HPDE6-E6E7 (cell line): ENCODE results near the gene ANKRD29.
"Not testable (repeated sequence)": the region's sequence is repeated elsewhere in the genome, so short reads cannot be mapped to it uniquely, and the experiment has no call there.

Source experiments
- DNase-seq: peaks from one replicate; pipeline ENCODE4 v3.0.0; 2011; ENCODE audit warnings: missing footprints; ENCODE audit errors: extremely low spot score

ANKRD29 gene

DNA sequence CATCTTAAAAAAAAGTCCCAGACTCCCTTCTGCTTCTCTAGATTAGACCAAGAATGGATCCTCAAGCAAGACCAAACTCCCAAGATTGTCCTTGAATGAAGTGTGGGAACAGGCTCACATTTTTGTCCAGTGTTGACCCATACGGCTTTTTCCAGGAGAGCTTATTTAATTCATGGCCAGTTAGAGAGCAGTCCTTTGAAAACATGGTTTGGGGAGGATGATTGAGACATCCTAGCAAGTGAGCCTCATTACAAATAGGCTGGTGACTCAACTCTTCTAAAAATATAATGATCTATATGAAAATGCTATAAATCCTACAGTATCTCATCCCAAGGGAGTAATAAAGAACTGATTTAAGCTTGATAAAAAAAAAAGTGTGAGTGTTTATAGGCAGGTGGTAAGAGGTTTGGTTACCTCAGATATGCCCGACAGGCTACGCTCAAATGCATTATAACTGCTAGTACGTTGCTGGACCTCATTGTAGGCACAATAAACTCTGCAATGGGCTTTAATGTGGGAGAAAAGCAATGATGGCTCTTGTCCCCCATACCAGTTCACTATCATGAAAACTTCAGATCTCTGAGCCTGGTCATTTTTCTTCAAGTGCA lies 17.0 kb downstream of the ANKRD29 start:
- DNase-seq, result no peak

DNA sequence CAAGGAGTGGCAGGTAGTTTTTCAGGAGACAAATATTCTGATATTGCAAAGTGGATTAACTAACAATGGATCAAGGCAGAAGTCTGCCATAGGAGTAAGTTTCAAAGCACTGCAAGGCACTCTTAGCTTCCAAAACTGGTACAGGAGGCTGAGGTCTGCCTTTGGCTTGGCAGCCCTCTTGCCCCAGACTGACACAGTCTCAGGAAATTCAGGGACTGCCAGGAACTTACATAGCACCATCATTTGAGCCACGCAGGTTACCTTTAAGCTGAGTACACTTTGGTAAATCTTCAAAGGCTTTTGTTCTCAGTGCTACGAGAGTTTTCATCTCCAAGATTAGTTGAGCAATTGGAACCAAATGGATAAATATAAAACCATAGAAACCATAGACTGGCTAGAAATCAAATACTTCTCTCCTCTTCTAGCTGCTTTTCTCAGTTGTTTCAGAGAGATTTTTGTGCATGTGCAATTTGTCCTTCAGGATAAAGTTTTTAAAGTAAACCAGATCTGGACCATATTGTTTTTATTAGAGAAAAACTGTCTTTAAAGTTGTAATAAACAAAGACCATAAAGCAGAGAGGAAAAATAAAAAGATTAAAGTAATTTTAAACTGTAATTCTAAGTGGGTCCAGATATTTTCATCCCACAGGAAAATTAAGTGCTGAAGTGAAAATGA lies 18.8 kb downstream of the ANKRD29 start:
- DNase-seq, result no peak

DNA sequence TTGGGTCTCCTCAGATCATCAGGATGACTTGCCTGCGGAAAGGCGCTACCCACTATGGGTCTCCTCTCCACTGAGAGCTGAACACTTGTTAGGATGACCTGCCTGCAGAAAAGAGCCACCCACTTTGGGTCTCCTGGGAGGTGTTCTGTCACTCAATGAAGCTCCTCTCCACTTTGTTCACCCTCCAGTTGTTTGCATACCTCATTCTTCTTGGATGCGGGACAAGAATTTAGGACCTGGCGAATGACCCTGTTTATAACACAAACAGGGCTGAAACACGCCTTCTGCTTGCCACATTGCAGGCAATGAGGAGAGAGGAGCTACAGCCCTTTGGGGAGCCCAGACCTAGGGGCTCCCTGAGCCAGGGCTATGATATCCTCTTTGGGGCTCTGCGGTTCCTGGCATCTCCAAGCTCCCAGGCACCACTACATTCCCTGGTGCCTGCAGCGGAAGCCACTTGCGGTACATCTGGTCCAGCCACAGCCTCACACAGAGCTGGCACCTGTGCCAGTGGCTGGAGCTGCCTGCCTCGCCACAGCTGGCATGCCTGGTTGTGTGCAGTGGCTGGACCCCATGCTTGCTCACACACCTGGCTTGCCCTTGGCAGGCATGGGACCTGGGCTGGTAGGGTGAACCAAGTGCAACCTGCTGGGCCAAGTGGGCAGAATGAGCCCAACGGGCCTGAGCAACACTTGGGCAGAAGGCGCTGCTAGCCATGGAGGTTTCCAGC lies 20.6 kb downstream of the ANKRD29 start:
- no peak for DNase-seq

DNA sequence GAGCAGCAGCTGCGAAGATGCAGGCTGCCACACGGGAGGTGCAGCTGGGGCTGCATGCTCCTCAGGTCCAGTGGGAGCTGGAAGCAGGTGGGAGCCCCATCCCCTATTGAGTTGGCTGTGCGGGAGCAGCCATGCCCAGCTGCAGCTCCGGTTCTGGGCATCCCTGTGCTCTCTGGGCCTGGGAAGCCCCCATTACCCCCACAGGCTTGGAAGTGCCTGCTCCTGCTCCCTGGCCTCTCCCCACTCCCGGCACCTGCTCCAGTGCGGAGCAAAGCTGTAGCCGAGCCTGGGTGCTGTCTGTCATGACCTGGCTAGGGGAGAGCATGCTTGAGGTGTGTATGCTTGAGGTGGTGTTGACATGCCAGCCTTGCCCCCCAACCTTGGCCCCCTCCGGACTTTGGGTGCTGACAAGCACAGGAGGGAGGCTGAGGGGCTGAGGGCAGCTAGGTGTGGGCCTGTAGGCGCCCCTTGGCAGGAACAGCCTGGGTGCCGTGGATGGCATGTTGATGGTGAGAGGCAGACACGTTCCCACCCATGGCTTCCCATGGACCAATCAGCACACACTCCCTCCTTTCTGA lies 21.5 kb downstream of the ANKRD29 start:
- no peak for DNase-seq

DNA sequence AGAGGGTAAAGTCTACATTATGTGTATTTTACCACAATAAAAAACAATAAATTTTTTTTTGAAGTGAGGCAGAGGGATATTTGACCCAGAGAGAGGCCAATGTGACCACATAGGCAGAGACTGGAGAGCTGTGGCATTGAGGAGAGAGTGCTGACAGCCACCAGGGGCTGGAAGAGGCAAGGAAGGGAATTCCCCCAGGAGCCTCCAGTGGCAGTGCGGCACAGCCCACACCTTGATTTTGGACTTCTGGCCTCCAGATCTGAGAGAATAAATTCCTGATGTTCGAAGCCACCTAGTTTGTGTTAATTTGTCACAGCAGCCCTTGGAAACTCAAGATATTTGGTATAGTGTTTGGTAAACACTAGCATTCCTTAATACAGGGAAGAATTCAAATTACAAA lies 22.7 kb downstream of the ANKRD29 start:
- no peak for DNase-seq

DNA sequence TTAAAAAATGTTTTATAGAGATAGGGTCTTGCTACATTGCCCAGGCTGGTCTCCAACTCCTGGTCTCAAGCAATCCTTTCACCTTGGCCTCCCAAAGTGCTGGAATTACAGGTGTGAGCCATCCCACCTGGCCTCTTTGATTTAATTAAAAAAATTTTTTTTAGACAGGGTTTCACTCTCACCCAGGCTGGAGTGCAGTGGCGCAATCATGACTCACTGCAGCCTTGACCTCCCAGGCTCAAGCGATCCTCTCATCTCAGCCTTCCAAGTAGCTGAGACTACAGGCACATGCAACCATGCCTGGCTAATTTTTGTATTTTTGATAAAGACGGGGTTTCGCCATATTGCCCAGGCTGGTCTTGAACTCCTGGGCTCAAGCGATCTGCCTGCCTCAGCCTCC lies 26.3 kb downstream of the ANKRD29 start:
- not testable (repeated sequence) for DNase-seq

DNA sequence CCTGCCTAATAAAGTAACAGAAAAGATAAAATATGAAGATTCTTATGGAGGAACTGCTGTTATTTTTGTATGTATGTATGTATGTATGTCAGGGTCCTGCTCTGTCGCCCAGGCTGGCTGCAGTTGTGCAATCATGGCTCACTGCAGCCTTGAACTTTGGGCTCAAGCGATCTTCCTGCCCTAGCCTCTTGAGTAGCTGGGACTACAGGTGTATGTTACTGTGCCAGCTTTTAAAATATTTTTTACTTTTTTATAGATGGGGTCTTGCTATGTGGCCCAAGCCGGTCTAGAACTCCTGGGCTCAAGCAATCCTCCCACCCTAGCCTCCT lies 26.7 kb downstream of the ANKRD29 start:
- DNase-seq, result no peak

DNA sequence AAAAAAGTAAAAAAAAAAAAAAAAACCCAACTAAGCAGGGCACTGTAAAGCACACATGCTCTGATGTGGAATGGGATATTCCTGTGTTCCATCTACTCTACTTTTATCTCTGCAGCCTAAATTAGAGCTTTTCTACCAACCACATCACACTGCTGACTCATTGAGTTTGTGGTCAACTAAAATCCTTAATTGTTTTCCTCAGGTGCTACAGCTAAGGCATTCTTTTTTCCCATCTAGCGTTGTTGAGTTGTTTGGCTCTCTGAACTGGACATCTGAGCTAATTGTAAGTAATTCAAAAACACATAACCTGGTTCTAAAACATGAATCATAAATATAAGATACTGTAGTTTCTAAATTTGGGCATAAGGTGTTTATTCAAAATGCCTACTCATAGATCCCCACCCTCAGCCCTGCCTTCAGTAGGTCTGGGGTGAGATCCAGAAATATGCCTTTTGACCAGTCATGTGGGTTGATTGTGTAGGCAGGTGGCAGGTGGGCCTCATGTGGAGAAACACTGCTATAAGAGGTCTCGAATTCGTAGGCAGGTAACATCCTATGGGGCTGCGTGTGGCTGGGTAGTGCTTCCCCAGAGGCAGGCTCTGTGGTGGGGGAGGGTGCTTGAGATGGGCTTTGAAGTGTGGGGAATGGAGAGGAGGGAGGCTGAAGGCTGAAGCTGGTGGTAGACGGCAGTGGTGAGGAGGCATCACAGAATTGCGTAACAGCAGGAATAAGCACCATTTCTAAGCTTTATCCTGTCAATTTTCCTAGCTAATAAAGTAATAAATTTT lies 27.2 kb downstream of the ANKRD29 start:
- peak; percentile 39 for DNase-seq

DNA sequence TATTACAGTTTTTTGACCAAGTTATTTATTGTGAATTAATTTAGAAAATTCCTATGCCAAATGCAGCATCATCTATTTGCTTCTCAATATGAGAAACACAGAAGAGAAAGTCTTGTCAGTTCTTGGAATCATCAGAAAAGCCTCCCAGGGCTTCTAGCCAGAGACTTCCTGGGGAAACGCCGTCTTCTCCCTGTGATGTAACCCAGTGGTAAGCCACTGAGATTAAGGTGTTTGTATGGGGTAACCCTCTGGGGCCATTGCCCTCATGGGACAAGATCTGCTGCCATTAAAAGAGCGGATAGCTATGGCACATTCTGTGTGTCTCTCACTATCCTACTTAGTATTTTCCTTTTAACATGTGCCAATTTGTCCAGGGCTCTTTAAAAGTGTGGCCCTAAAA lies 28.0 kb downstream of the ANKRD29 start:
- no peak for DNase-seq

DNA sequence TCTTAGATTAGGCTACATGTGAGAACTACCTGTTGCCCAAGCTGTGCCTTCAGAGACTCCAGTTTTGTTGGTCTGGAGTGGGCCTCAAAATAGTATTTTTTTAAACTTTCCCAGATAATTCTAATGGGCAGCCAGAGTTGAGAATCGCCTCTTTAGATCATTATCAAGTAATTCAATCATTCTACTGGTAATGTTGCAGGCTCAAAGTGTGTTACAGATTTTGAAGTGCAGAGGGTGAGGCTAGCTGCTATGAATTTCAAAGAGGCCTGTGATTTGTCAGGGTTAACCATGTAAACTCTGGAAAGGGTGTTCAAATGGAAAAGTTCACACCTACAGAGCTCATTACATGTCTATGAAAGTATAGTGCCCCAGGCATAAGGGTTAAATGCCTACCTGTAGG lies 30.1 kb downstream of the ANKRD29 start:
- DNase-seq, result no peak

DNA sequence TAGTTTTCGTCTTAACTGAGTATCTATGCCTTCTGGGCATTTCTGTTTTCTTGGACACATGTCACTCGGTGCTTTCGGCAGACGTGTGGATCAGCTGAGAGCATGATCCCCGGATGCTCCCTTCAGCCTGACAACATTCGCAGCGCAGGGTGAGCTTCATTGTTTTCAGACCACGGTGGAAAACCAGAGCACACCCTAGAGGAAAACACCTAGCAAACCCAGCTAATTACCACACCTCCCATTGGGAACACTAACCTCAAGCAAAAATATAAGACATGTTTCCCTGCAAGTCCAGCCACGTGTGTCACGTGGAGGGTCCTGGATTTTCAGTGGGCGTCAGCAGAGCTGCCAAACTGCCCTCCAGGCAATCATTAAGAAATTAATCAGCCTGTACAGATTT lies 31.0 kb downstream of the ANKRD29 start:
- DNase-seq, result peak; percentile 49

DNA sequence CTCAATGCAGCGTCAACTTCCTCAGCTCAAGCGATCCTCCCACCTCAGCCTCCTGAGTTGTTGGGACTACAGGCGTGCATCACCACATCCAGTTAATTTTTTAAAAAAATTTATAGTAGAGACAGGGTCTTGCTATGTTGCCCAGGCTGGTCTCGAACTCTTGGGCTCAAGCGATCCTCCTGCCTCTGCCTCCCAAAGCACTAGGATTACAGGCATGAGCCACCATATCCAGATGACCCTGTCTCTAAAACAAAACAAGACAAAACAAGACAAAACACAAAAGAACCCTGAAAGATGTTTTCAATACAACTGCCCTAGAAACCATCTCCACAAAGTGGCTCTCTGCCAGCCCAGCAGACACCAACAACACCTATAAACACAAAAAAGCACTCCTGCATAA lies 31.4 kb downstream of the ANKRD29 start:
- no peak for DNase-seq

DNA sequence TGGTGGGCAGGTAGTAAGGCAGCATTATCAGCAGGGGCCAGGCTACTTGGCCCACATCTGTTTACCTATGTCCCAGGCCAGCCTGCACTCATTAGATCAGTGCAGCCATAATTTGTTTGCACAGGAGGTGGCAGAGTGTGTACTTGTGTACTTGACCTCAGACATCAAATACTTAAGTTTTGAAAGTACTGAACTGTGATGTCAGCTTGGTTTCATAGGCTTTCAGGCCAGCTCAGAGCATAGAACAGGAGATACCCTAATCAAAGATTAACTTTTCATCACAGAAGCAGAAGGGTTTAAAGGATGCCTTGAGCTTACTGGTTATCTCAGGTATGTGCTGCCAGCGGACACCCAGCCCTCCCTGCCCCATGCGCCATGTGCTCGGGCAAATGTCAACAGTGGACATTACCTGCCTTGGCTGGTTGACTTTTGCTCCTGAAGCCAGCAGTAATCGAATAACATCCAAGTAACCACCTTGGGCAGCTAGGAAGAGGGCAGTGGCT lies 33.2 kb downstream of the ANKRD29 start:
- no peak for DNase-seq

DNA sequence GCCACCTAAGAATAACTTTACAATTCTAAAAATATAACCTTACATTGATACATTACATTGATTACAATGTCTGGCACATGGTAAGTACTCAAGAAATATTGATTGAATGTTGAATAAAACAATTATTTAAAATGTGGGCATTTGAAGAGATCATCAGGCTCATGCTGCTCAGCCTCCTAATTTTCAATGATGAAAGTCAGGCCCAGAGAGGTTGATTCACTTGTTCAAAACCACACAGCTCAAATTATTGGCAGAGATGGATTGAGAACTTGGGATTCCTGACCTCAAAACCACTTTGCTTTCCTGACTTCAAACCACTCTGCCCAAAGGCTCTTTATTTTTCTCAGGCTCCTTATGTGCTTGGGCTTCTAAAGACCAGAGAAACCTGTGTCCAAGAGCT lies 34.7 kb downstream of the ANKRD29 start:
- DNase-seq, result no peak

DNA sequence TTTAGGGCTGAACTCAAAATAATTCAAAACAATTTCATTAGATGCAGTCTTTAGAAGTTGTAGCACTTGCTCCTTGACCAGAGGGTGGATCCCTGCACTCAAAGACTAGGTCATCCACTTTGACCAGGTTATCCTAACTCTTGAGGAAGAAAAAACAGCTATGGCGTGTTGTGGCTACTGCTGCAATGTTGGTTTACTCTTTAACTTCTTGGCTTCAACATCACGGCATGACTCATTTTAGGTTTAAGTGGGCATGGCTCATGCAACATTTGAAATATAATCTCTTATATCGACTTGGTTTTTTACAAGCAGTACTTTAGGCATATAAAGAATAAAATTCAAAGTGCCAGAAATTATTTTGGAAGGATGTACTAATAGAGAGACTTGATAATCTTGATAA lies 35.4 kb downstream of the ANKRD29 start:
- peak; percentile 58 for DNase-seq

DNA sequence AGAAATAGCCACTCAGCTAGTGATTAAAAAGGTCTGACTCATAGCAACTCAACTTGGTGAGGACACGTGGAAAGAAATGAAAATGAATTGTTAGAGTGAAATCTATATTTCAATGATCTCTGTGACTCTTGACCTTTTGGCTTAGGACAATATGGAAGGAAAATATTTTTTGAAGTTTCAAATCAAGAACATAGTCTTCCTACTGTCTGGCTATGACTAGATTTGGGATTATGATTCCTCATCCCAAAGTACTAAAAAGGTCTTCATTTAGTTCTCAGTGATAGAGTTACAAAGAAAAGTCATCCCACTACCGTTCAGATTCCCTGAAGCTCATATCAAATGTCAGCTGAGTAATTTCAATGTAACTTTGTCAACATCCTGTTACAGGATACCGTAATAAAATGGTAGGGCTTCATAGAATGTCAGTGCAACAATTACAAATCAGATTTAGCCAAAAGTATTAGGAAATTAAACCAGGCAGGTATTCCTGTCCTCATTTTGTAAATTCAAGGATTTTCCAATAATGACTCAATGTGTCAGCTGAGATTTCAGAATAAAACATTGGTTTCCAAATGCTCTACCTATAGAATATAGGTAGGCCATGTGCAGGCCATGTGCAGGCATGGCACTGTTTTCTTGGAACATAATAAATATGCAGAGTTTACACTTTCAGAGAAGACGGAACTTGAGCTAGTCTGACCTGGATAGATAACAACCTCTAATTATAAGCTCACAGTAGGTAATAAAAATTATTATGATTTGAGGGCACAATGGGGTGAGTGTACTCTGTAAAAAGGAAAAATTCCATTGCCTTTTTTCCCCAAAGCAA lies 36.0 kb downstream of the ANKRD29 start:
- DNase-seq, result peak; percentile 45

DNA sequence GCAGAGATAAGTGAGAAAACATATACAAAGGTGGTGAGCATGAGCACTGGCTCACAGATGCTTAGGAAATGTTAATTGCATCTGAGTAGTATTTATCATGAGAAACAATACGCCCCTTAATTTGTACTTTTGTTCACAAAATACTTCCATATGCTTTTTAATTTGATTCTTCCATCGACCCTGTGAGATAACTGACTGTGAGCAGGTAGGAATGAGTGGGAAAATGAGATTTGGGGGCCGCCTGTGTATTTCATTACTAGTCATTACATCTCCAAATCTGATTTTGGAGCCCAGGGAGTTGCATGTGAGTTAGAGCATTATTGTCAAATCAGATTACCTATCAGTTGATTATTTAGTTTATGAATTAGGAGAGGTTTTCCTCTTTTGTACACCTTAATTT lies 39.7 kb downstream of the ANKRD29 start:
- DNase-seq, result no peak

DNA sequence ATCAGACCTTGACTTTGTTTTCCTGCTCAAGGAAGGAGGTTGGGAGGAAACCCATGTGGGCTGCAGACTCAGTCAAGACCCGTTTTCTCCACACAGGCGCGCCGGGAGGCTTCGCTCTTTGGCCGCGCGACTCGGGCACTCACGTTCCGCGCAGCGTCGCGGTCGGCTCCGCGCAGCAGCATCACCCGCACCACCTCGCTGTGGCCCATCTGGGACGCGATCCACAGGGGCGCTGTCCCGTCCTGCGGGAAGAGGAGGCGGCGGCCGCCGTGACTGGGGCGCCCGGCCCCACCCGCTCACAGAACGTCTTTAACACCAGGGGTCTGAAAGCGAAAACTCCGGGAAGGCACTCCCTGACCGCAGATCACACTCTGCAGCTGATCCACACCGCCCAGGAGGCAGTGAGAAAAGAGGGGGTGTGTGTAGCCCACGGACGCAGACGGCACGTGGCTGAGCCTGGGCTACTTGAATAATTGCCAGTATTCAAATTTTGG lies 43.3 kb downstream of the ANKRD29 start:
- no peak for DNase-seq

DNA sequence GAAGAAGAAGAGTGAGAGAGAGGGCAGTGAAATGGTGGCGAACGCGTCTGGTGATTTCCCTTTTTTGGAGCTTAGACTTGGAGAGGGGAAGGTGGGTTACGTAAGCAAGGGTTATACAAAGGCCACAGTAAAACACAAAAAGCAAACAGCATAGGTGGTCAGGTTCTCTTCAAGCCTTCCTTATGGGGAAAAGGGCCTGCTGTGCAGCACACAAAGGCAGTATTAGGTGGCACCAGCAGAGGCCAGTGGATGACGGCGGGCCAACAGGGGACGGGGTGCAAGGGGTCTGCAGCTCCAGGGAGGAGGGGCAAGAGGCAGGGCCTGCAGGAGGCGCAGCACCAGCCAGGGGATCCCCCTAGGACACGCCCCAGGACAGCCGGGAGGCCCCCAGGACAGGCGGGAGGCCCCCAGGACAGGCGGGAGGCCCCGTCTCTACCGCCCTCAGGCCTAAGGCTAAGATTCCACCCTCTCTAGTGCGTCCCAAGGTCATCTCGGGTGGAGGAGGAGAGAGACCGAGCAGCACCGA lies 43.8 kb downstream of the ANKRD29 start:
- DNase-seq, result no peak

DNA sequence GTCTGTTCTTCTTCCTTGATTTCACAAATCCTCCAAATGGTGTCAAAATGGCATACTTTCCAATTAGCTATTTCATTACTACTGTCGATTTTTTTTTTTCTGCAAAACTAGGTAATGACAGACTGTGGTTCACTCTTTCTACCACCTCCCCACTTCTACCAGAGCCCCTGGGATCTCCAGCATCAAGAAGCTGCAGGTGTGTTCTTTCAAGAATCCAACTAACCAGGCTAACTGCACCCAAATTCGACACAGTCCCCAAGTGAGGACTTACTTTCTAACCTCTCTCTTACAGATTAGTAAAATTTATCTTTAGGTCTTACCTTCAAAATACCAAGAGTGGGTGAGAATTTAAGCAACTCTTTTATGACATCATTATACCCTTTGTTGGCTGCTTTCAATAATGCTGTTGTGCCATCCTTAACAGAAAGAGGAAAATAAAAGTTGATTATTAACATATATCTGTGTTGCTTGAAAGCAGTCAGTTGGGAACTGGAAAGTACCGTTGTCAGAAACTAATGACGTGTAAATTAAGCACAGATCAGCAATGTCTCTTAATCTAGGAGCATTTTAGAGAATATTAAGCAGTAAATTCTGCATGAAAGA lies 45.2 kb downstream of the ANKRD29 start:
- no peak for DNase-seq
